ENCODE measurements around the gene B3GAT1. TPM values are rescaled to one million over a fixed set of nuclear protein-coding genes. Genes with fewer than 3 reads are reported as not detected.

Gene B3GAT1
- total RNA-seq, 1 experiment from 2014 or later: 34.3 TPM

DNA sequence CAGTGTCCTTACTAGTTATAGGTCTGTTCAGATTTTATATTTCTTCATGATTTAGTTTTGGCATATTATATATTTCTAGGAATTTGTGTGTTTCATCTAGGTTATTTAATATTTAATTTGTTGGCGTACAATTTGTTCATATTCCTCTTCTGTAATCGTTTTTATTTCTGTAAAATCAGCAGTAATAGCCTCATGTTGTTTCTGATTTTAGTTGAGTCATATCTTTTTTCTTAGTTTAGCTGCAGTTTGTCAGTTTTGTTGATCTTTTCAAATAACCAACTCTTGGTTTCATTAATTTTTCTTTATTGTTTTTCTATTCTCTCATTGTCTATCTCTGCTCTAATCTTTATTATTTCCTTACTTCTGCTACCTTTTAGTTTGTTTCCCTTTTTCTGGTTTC, 59.9 kb downstream of the B3GAT1 start:
- no peaks in the 10 kb centered on the region for H3K9me3 ChIP-seq (ENCODE audit: control insufficient read depth, low read depth, low read length)
- no peaks in the 10 kb centered on the region for H3K27me3 ChIP-seq (ENCODE audit: insufficient read depth, low read length)
- no peak overlapping the region for H2BK20ac ChIP-seq (ENCODE audit: low read depth, low read length, poor library complexity, severe bottlenecking)
- H3K23ac ChIP-seq (ENCODE audit: insufficient read length, low read depth, low read length): no peak overlapping the region
- no peak overlapping the region for H3K27ac Mint-ChIP-seq
- H2BK15ac ChIP-seq (ENCODE audit: low read depth, low read length): no peak overlapping the region
- no peak overlapping the region for H2AFZ ChIP-seq (ENCODE audit: low read length)
- H3K18ac ChIP-seq (ENCODE audit: insufficient read length, low read depth, low read length): no peak overlapping the region
- no peak overlapping the region for H3K27ac ChIP-seq (ENCODE audit: insufficient read length, low read depth, low read length)
- H4K20me1 ChIP-seq (ENCODE audit: control insufficient read depth, insufficient read depth, insufficient read length): no peaks in the 10 kb centered on the region
- H3K23me2 ChIP-seq (ENCODE audit: insufficient read length, low read depth, low read length, poor library complexity, severe bottlenecking): no peaks in the 10 kb centered on the region
- H3T11ph ChIP-seq (ENCODE audit: low read length): no peak overlapping the region
- H3K4me2 ChIP-seq (ENCODE audit: insufficient read depth, insufficient read length, low read length): no peak overlapping the region
- no peaks in the 10 kb centered on the region; a peak in 2 of 7 replicates for H3K36me3 Mint-ChIP-seq (ENCODE audit: insufficient read depth in 1 of 3, low read depth in 3 of 3)
- H3K79me2 ChIP-seq (ENCODE audit: insufficient read depth, low read length): no peaks in the 10 kb centered on the region
- no peak overlapping the region for H3K56ac ChIP-seq (ENCODE audit: insufficient read length, low read depth, low read length)
- TF ChIP-seq, protein P1, sequence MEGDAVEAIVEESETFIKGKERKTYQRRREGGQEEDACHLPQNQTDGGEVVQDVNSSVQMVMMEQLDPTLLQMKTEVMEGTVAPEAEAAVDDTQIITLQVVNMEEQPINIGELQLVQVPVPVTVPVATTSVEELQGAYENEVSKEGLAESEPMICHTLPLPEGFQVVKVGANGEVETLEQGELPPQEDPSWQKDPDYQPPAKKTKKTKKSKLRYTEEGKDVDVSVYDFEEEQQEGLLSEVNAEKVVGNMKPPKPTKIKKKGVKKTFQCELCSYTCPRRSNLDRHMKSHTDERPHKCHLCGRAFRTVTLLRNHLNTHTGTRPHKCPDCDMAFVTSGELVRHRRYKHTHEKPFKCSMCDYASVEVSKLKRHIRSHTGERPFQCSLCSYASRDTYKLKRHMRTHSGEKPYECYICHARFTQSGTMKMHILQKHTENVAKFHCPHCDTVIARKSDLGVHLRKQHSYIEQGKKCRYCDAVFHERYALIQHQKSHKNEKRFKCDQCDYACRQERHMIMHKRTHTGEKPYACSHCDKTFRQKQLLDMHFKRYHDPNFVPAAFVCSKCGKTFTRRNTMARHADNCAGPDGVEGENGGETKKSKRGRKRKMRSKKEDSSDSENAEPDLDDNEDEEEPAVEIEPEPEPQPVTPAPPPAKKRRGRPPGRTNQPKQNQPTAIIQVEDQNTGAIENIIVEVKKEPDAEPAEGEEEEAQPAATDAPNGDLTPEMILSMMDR (conservative IDR thresholded peaks at IDR 0.05): no peak
- H3K9ac ChIP-seq (ENCODE audit: extremely low read depth, insufficient read length, low read length): no peak overlapping the region
- H3K4me3 Mint-ChIP-seq: no peak overlapping the region
- no peak overlapping the region for H2BK5ac ChIP-seq (ENCODE audit: insufficient read length, low read length)
- no peak overlapping the region for H2AK5ac ChIP-seq (ENCODE audit: insufficient read length, low read length)
- WGBS (ENCODE audit: extremely low coverage, insufficient read length, low lambda C conversion rate): no CpG with 5 or more reads among the region's 2 CpGs
- H3K4me1 ChIP-seq (ENCODE audit: insufficient read depth, low read length): peaks cover 7% of the 10 kb centered on the region; the same call in 1 of the 2 replicates
- no peak overlapping the region for H2BK120ac ChIP-seq (ENCODE audit: low read depth, low read length, poor library complexity, severe bottlenecking)
- no peak overlapping the region for H2BK12ac ChIP-seq (ENCODE audit: insufficient read length, low read depth, low read length)
- H4K5ac ChIP-seq (ENCODE audit: insufficient read length, low read depth, low read length): no peak overlapping the region
- no peak overlapping the region for H3K4ac ChIP-seq (ENCODE audit: low read depth, low read length)
- DNase-seq: no peak
- no peak overlapping the region for H4K8ac ChIP-seq (replicated peaks; ENCODE audit: insufficient read length, low read depth, low read length)
- H3K14ac ChIP-seq (ENCODE audit: insufficient read depth, low read length): no peak overlapping the region
- H4K91ac ChIP-seq (ENCODE audit: insufficient read length, low read depth, low read length): no peak overlapping the region
- peaks cover 5 to 6% of the 10 kb centered on the region in 2 experiments; a peak in 3 of 5 replicates for H3K9me3 Mint-ChIP-seq
- H3K79me1 ChIP-seq (ENCODE audit: insufficient read depth, low read depth, low read length, poor library complexity, severe bottlenecking): no peaks in the 10 kb centered on the region
- H3K27me3 Mint-ChIP-seq (ENCODE audit: low read depth): peaks cover 15% of the 10 kb centered on the region
- H3K4me1 Mint-ChIP-seq: peaks cover 11 to 12% of the 10 kb centered on the region in 2 experiments
